Gastrocnemius medialis (tissue), 4 donors: ENCODE results near the gene MYH9.

ENCODE experiments used
- CTCF ChIP-seq, 5 experiments: fragments of 450-650 bp in 3 of 5; fragments of 200-600 bp in 2 of 5; sonication (generic) in 2 of 5; IDR thresholded peaks in 4 of 5; conservative IDR thresholded peaks in 1 of 5; 1 replicate in 4 of 5; 2 replicates in 1 of 5; pipeline ENCODE4 v1.5.1; 2016 to 2019; ENCODE audit warnings: antibody characterized with exemption in 5 of 5, mild to moderate bottlenecking in 3 of 5, moderate library complexity in 3 of 5
- POLR2A ChIP-seq, 2 donors: fragments of 450-650 bp; IDR thresholded peaks; one replicate each; pipeline ENCODE4 v1.6.1; 2017; ENCODE audit warnings: antibody characterized with exemption in 2 of 2, mild to moderate bottlenecking in 2 of 2, moderate library complexity in 2 of 2

- no peak for TF ChIP-seq CTCF (IDR thresholded peaks at IDR 0.05 in 4 of 5, conservative IDR thresholded peaks at IDR 0.05 in 1 of 5)
- TF ChIP-seq POLR2A (IDR thresholded peaks at IDR 0.05): no peak
Measured at GRCh38 chr22:36383110-36383581, 4.6 kb downstream of the MYH9 start.
